PC-3 (cell line): ENCODE results near the gene UCKL1. TPM values are rescaled to one million over a fixed set of nuclear protein-coding genes. Genes with fewer than 3 reads are reported as not detected.

Experiments used
- ATAC-seq: fragments of 200-7000 bp; cut with Tn5 transposase; 2 replicates; pipeline ENCODE4 v1.9.1; 2020; ENCODE audit warnings: mild to moderate bottlenecking, moderate library complexity
- BruUV-seq: library from RNA; stranded (reverse); fragments of 400-500 nt; replicated peaks from 2 replicates; lab custom pipeline; 2021; lab: Mats Ljungman, UMichigan
- CTCF ChIA-PET: fragments of 300-600 bp; sonication (Branson Sonifier 250); formaldehyde crosslinking; loops from one replicate; lab custom pipeline; 2022; ENCODE audit warnings: antibody characterized with exemption; lab: Charles Lee
- POLR2A ChIA-PET: fragments of 300-600 bp; sonication (Branson Sonifier 250); formaldehyde crosslinking; loops from one replicate; lab custom pipeline; 2022; ENCODE audit warnings: antibody characterized with exemption; ENCODE audit not compliant: unreplicated experiment; lab: Charles Lee
- DNase-seq: peaks from one replicate; pipeline ENCODE4 v3.0.0-alpha.2; 2015
- H2AFZ ChIP-seq: fragments of 300-600 bp; sonication (generic); 2 replicates; pipeline ENCODE4 v1.6.0; 2016; ENCODE audit warnings: antibody characterized with exemption, low read length
- H3F3A ChIP-seq: fragments of 300-600 bp; sonication (generic); one replicate; pipeline ENCODE4 v1.6.0; 2017; ENCODE audit warnings: antibody characterized with exemption, low read length, control low read depth, mild to moderate bottlenecking; ENCODE audit not compliant: unreplicated experiment
- H3K27ac ChIP-seq: fragments of 300-600 bp; sonication (generic); 2 replicates; pipeline ENCODE4 v1.5.1; 2016; ENCODE audit warnings: mild to moderate bottlenecking, low read length
- H3K27me3 ChIP-seq: fragments of 300-600 bp; sonication (generic); 2 replicates; pipeline ENCODE4 v1.6.1; 2016; ENCODE audit warnings: low read length, mixed read lengths
- H3K36me3 ChIP-seq: fragments of 300-600 bp; sonication (generic); 2 replicates; pipeline ENCODE4 v1.6.1; 2016; ENCODE audit warnings: low read depth, mixed run types, low read length, mixed read lengths
- H3K4me1 ChIP-seq: fragments of 300-600 bp; sonication (generic); 2 replicates; pipeline ENCODE4 v1.5.1; 2016; ENCODE audit warnings: low read length; ENCODE audit not compliant: insufficient read depth
- H3K4me2 ChIP-seq: fragments of 300-600 bp; sonication (generic); 2 replicates; pipeline ENCODE4 v1.6.0; 2016; ENCODE audit warnings: low read length
- H3K4me3 ChIP-seq: fragments of 300-600 bp; sonication (generic); 2 replicates; pipeline ENCODE4 v1.5.1; 2016; ENCODE audit warnings: mild to moderate bottlenecking, low read length, mixed read lengths
- H3K79me2 ChIP-seq: fragments of 300-600 bp; sonication (generic); 2 replicates; pipeline ENCODE4 v1.6.1; 2017; ENCODE audit warnings: low read length, mixed read lengths
- H3K9ac ChIP-seq: fragments of 300-600 bp; sonication (generic); 2 replicates; pipeline ENCODE4 v1.6.0; 2016; ENCODE audit warnings: mild to moderate bottlenecking, low read length
- H3K9me2 ChIP-seq: fragments of 300-600 bp; sonication (generic); replicated peaks from 2 replicates; pipeline ENCODE4 v1.6.1; 2016; ENCODE audit warnings: mixed run types, low read length, mixed read lengths
- H3K9me3 ChIP-seq: fragments of 300-600 bp; sonication (generic); 2 replicates; pipeline ENCODE4 v1.6.1; 2016; ENCODE audit warnings: low read length, mixed read lengths
- H4K20me1 ChIP-seq: fragments of 300-600 bp; sonication (generic); 2 replicates; pipeline ENCODE4 v1.6.1; 2016; ENCODE audit warnings: low read length, mixed read lengths
- EZH2 ChIP-seq: fragments of 300-600 bp; sonication (generic); IDR thresholded peaks from one replicate; pipeline ENCODE4 v1.6.1; 2017; ENCODE audit warnings: antibody characterized with exemption, mild to moderate bottlenecking, low read length; ENCODE audit not compliant: unreplicated experiment
- EZH2phosphoT487 ChIP-seq: fragments of 300-600 bp; sonication (generic); IDR thresholded peaks from 2 replicates; pipeline ENCODE4 v1.6.1; 2018; ENCODE audit warnings: mild to moderate bottlenecking, antibody characterized with exemption, low read length, borderline replicate concordance
- intact Hi-C: fragments of 100-400 bp; cut with micrococcal nuclease; formaldehyde crosslinking; loops from 2 replicates; pipeline ENCODE4 v1.9.0; 2023
- total RNA-seq: library from RNA; depleted of rRNA; stranded (reverse); fragments of >200 nt; gene quantifications from 2 replicates; pipeline ENCODE4 v1.2.3, GENCODE V29; 2014
- TF ChIP-seq, protein P1 (sequence below): fragments of 300-600 bp; sonication (generic); conservative IDR thresholded peaks from 2 replicates; pipeline ENCODE4 v1.5.1; 2017; ENCODE audit warnings: antibody characterized with exemption, low read depth, mild to moderate bottlenecking, low read length

Gene UCKL1
- total RNA-seq, 1 experiment from 2014 or later = 37.2 TPM

DNA sequence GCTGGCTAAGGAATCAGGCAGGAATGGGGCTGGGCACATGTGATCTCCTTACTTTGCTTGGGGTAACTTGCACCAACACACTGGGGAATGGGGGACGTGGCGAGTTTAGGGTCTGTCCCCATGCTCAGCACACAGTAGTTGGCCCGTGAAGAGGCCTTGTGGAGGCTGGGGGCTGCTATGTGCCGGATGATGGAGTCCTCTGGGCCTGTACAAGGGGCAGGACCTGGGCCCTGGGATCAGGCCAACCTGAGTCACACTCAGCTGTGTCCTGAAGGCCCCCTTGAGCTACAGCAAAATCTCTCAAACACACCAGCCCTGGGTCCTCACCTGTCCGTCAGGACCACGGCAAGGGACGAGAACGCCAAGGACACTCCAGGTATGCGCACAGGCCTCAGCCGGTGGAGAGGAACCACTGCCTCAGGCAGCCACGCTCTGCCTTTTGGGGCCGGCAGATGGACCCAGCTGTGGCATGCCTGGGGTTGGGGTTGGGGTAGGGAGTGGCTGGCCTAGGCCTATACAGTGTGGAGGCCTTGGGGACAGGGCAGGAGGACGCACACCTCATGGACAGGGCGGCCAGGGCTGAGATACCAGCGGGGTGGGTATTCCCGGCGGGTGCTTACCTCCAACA, 11.1 kb downstream of the UCKL1 start:
- H3K36me3 ChIP-seq = peaks cover 19% of the 10 kb centered on the region
- no peak overlapping the region for H3K27ac ChIP-seq
- no peaks in the 10 kb centered on the region for H3K9me2 ChIP-seq
- no peak overlapping the region for H3K4me2 ChIP-seq
- intact Hi-C loops = no loop called here
- H3K79me2 ChIP-seq = peaks cover 45% of the 10 kb centered on the region
- no peak overlapping the region for H2AFZ ChIP-seq
- H3K27me3 ChIP-seq = no peaks in the 10 kb centered on the region
- ChIA-PET POLR2A (no interaction called here), CTCF (no interaction called here)
- H3K4me1 ChIP-seq = peaks cover 14% of the 10 kb centered on the region
- H3K9ac ChIP-seq = no peak overlapping the region
- no TSS peak for BruUV-seq
- no peaks in the 10 kb centered on the region for H3K9me3 ChIP-seq
- DNase-seq = no peak
- no peak overlapping the region for H3K4me3 ChIP-seq
- peaks cover 9% of the 10 kb centered on the region for H3F3A ChIP-seq
- ATAC-seq = no peak
- peaks cover 49% of the 10 kb centered on the region for H4K20me1 ChIP-seq
- TF ChIP-seq EZH2 = no peak
- TF ChIP-seq, protein P1, sequence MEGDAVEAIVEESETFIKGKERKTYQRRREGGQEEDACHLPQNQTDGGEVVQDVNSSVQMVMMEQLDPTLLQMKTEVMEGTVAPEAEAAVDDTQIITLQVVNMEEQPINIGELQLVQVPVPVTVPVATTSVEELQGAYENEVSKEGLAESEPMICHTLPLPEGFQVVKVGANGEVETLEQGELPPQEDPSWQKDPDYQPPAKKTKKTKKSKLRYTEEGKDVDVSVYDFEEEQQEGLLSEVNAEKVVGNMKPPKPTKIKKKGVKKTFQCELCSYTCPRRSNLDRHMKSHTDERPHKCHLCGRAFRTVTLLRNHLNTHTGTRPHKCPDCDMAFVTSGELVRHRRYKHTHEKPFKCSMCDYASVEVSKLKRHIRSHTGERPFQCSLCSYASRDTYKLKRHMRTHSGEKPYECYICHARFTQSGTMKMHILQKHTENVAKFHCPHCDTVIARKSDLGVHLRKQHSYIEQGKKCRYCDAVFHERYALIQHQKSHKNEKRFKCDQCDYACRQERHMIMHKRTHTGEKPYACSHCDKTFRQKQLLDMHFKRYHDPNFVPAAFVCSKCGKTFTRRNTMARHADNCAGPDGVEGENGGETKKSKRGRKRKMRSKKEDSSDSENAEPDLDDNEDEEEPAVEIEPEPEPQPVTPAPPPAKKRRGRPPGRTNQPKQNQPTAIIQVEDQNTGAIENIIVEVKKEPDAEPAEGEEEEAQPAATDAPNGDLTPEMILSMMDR = no peak
- no peak for TF ChIP-seq EZH2phosphoT487

DNA sequence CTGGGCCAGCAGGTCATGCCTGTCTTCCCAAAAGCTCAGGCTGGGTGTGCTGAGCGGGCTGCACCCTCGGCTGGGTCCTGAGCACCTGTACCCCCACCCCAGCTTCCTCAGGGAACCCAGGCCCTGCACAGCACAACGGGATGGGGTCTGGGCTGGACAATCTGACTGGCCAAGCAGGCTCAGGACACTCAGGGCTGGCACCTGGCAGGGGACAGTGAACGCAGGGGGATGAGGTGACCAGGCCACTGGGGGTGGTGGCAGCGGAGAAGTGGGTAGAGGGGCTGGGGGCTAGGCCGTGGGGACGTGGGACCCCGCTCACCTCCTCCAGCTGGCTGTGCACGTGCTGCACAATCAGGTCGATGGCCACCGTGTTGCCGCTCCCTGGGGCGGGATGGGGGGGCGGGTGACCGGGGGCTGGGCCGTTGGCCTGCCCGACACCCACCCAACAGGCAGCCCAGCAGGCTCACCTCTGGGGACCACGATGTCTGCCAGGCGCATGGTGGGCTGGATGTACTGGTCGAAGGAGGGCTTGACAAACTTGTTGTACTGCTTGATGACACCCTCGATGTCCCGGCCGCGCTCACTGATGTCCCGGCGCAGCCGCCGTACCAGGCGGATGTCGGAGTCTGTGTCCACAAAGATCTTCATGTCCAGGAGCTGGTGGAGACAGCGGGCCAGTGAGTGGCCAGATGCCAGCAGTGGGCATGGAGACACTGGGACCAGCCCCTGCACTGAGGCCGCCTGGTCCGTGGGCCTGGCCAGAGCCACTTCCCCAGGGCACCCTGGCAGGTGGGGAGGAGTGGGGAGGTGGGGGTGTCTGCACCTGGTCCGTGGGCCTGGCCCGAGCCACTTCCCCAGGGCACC, 11.9 kb downstream of the UCKL1 start:
- BruUV-seq = no TSS peak
- intact Hi-C loops = no loop called here
- Histone ChIP-seq H3K4me3 (no peak overlapping the region), H3K36me3 (peaks cover 23% of the 10 kb centered on the region), H2AFZ (no peak overlapping the region), H3K4me2 (no peak overlapping the region), H3K9me3 (no peaks in the 10 kb centered on the region), H3K79me2 (peaks cover 37% of the 10 kb centered on the region), H3K4me1 (peaks cover 12% of the 10 kb centered on the region), H3K27ac (no peak overlapping the region), H4K20me1 (peaks cover 41% of the 10 kb centered on the region), H3K27me3 (no peaks in the 10 kb centered on the region), H3K9me2 (no peaks in the 10 kb centered on the region), H3K9ac (no peak overlapping the region), H3F3A (peaks cover 9% of the 10 kb centered on the region)
- no peak for DNase-seq
- POLR2A ChIA-PET = no interaction called here
- CTCF ChIA-PET = no interaction called here
- TF ChIP-seq EZH2 (no peak), EZH2phosphoT487 (no peak)
- TF ChIP-seq, protein P1 = no peak
- ATAC-seq = no peak

DNA sequence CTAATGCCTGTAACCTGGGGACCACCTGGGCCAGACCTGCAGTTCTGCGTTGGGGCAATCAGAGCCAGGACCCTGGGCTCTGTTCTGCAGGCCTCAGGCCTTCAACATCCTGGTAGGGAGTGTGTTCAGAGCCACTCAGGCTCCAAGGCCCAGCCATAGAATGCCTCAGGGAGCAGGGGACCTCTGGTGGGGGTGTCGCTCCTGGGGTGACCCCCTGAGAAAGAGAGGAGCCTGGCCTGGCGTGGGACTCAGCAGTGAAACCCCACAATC, 12.5 kb downstream of the UCKL1 start:
- peaks cover 23% of the 10 kb centered on the region for H3K36me3 ChIP-seq
- H3K79me2 ChIP-seq = peaks cover 31% of the 10 kb centered on the region

More for the DNA sequence above, 12.5 kb downstream of the UCKL1 start:
- intact Hi-C loops = no loop called here
- ATAC-seq (no peak), DNase-seq (no peak)
- no peaks in the 10 kb centered on the region for H3K27me3 ChIP-seq
- no peaks in the 10 kb centered on the region for H3K9me3 ChIP-seq
- BruUV-seq = no TSS peak
- no peak overlapping the region for H3K9ac ChIP-seq
- H3K9me2 ChIP-seq = no peaks in the 10 kb centered on the region
- H3K27ac ChIP-seq = no peak overlapping the region
- CTCF ChIA-PET = no interaction called here
- peaks cover 35% of the 10 kb centered on the region for H4K20me1 ChIP-seq
- H3K4me3 ChIP-seq = no peak overlapping the region
- H2AFZ ChIP-seq = no peak overlapping the region
- POLR2A ChIA-PET = no interaction called here
- no peak for TF ChIP-seq EZH2phosphoT487
- TF ChIP-seq, protein P1 = no peak
- TF ChIP-seq EZH2 = no peak
- H3K4me2 ChIP-seq = no peak overlapping the region
- peaks cover 9% of the 10 kb centered on the region for H3F3A ChIP-seq
- peaks cover 7% of the 10 kb centered on the region for H3K4me1 ChIP-seq
